HepG2 (cell line): Measurements from ENCODE around the gene GFPT1. TPM values are rescaled to one million over a fixed set of nuclear protein-coding genes. Genes with fewer than 3 reads are reported as not detected.

Experiments used
- ZNF407 ChIP-seq: sonication (generic); formaldehyde crosslinking; IDR thresholded peaks from one replicate; pipeline ENCODE4 v1.5.1; 2020; ENCODE audit warnings: mild to moderate bottlenecking, missing genetic modification reagents; ENCODE audit errors: not compliant biosample characterization
- ZNF609 ChIP-seq: sonication (generic); formaldehyde crosslinking; IDR thresholded peaks from 2 replicates; pipeline ENCODE4 v1.4.0; 2020; ENCODE audit warnings: mild to moderate bottlenecking, missing genetic modification reagents, borderline replicate concordance
- polyA plus RNA-seq, 8 experiments: library from polyadenylated mRNA; depleted of rRNA in 3 of 8; stranded (reverse) in 7 of 8; unstranded in 1 of 8; fragments of >200 nt; fragmentation: Illumina TruSeq in 4 of 8; extraction: Trizol in 4 of 8; gene quantifications; 2 replicates each; pipeline versions ENCODE4 v1.2.1 to v1.2.3, GENCODE V29; 2011 to 2016; ENCODE audit warnings: low read depth in 4 of 8, missing spikeins in 1 of 8, mixed read lengths in 1 of 8; ENCODE audit not compliant: insufficient read depth in 1 of 8
- total RNA-seq, 5 experiments: library from RNA; depleted of rRNA; stranded (reverse); fragments of >200 nt; fragmentation: Illumina TruSeq; extraction: Trizol; gene quantifications; 2 replicates each; pipeline ENCODE4 v1.2.3, GENCODE V29; 2016; ENCODE audit warnings: low read depth in 1 of 5

The GFPT1 gene
- total and polyA plus RNA-seq, 2 of the 13 experiments (the other 11 are each of a cell fraction or from before 2014, with no cell fraction given), result 24.0 to 84.9 TPM

GRCh38 chr2:69382547-69382946 lies 4.5 kb downstream of the GFPT1 start (continued):
- TF ChIP-seq ZNF609 (CRISPR knock-in tag) (no peak), ZNF407 (CRISPR knock-in tag) (no peak)
